Epithelial cell of prostate (primary cell): ENCODE data around the gene RSBN1L.
"Not testable (repeated sequence)": the region's sequence is repeated elsewhere in the genome, so short reads cannot be mapped to it uniquely, and the experiment has no call there.

Source experiments
- DNase-seq: peaks from one replicate; pipeline ENCODE4 v3.0.0-alpha.2; 2011; ENCODE audit warnings: low read depth, low spot score
- H3K27ac ChIP-seq: fragments of 450-650 bp; 2 replicates; pipeline ENCODE4 v1.5.1; 2017; ENCODE audit warnings: mild to moderate bottlenecking

The RSBN1L gene

GRCh38 chr7:77765481-77765880, 69.2 kb downstream of the RSBN1L start:
- peak overlapping the region; percentile 10 for H3K27ac ChIP-seq
- no peak for DNase-seq

DNA sequence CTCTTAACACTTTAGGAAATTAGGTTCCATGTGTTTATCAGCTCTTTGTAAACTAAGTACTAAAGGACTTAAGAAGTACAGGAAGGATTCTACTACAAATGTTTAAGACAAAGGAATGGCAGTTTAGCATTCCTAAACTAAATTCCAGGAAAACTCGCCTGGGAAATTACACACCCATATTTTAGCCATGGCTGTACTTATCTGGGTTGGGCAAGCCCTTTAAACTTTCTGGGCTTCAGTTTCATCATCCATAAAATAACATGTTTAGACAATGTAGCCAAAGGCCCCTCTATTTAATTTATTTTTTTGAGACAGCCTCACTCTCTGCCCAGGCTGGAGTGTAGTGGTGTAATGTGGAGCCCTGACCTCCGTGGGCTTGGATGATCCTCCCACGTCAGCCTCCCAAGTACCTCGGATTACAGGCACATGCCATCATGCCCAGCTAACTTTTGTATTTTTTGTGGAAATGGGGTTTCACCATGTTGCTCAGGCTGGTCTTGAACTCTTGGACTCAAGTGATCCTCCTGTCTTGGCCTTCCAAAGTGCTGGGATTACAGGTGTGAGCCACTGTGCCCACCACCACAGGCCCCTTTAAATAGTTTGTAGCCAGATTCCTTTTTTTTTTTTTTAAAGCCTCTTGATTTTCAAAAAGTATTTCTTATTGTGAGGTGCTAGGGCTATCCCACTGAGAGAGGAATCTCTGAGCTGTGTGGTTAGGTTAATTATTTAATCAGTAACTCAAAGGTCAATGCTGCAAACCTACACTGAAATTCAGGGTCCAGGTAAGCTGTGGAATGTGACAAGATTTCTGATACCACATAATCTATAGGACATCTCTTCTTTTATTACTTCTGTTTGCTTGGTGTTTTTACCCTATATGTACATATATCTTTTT, 69.9 kb downstream of the RSBN1L start:
- peak overlapping the region; percentile 10 for H3K27ac ChIP-seq
- no peak for DNase-seq

- no peak for DNase-seq
- H3K27ac ChIP-seq: no peak overlapping the region
These were observed 70.7 kb downstream of the RSBN1L start for GRCh38 chr7:77766801-77767605.

DNA sequence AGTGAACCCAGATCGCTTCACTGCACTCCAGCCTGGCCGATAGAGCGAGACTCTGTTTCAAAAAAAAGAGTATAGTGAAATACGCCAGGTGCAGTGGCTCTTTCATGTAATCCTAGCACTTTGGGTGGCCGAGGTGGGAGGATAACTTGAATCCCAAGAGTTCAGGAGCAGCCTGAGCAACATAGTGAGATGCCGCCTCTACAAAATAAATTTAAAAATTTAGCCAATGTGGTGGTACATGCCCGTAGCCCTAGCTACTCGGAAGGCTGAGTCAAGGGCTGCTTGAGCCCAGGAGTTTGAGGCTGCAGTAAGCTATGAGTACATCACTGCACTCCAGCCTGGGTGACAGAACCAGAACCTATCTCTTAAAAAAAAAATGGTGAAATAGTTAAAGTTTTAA, 74.1 kb downstream of the RSBN1L start:
- no peak overlapping the region for H3K27ac ChIP-seq

GRCh38 chr7:77771901-77772300, 75.6 kb downstream of the RSBN1L start:
- DNase-seq: no peak
- no peak overlapping the region for H3K27ac ChIP-seq

More for the DNA sequence above, 74.1 kb downstream of the RSBN1L start:
- no peak for DNase-seq

DNA sequence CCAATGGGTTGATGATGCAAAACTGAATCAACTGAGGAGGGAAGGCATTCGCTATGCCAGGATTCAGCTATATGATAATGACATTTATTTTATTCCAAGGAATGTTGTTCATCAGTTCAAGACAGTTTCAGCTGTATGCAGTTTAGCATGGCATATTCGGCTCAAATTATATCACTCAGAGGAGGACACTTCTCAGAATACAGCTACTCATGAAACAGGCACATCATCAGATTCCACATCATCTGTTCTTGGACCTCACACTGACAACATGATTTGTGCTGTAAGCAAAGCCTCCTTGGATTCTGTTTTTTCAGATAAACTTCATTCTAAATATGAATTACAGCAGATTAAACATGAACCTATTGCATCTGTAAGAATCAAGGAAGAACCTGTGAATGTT, 82.3 kb downstream of the RSBN1L start:
- H3K27ac ChIP-seq: no peak overlapping the region
- no peak for DNase-seq

DNA sequence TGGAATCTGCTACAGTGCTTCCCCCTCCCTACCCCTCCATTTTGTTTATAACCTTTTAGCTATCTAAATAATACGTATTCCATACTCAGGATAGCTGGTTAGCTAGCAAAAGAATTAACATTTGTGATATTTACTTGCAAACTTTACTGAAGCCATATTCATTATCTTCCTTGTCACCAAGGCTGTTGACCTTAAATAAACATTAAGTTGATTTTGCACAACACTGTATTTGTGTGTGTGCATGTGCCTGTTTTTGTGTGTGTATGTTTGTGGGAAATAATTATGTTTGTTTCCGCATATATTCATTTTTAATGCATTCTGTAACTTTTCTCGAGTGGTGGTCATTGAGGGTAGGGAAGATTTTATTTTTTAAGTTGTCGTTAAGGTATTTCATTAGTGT, 86.1 kb downstream of the RSBN1L start:
- H3K27ac ChIP-seq: no peak overlapping the region
- no peak for DNase-seq

DNA sequence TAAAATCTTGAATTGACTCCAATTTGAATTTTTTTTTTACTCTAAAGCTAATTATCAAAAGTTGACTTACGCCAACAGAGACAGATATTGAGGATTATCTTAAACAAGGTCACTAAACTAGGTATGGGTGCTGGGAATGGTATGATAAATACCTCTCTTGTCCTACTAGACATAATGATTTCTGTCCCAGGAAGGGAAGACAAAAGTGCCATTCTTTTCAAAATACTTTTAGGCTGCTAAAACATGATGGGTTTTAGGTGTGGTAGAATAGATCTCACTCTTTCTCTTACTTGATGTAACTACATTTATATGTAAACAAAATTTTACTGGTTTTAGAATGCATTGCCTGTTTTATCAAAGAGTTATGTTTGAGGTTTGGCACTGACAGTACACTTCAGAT, 86.9 kb downstream of the RSBN1L start:
- no peak for DNase-seq
- no peak overlapping the region for H3K27ac ChIP-seq

GRCh38 chr7:77783545-77783944, 87.3 kb downstream of the RSBN1L start:
- no peak for DNase-seq

GRCh38 chr7:77784426-77784825, 88.2 kb downstream of the RSBN1L start:
- not testable (repeated sequence) for DNase-seq, H3K27ac ChIP-seq

More at GRCh38 chr7:77783545-77783944, 87.3 kb downstream of the RSBN1L start:
- H3K27ac ChIP-seq: no peak overlapping the region

GRCh38 chr7:77786018-77786417, 89.8 kb downstream of the RSBN1L start:
- no peak for DNase-seq
- no peak overlapping the region for H3K27ac ChIP-seq

DNA sequence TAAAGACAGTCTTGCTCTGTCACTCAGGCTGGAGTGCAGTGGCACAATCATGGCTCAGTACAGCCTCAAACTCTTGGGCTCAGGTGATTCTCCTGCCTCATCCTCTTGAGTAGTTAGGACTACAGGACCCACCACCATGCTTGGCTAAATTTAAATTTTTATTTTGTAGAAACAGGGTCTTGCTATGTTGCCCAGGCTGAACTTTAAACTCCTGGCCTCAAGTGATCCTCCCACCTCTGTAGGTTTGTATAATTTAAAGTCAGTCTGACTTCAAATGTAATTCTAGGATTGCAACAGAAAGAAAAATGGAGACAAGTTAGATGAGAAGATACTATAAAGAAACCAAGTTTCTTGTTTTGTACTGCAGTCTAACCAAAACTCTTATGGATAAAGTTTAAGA, 90.5 kb downstream of the RSBN1L start:
- no peak for DNase-seq
- no peak overlapping the region for H3K27ac ChIP-seq

- no peak for DNase-seq
- no peak overlapping the region for H3K27ac ChIP-seq
These were observed 92.2 kb downstream of the RSBN1L start for GRCh38 chr7:77788327-77788902.

GRCh38 chr7:77791336-77791735, 95.1 kb downstream of the RSBN1L start:
- DNase-seq: no peak
- peak overlapping the region; percentile 19 for H3K27ac ChIP-seq

GRCh38 chr7:77791956-77792355, 95.7 kb downstream of the RSBN1L start:
- DNase-seq: no peak
- H3K27ac ChIP-seq: peak overlapping the region; percentile 19

DNA sequence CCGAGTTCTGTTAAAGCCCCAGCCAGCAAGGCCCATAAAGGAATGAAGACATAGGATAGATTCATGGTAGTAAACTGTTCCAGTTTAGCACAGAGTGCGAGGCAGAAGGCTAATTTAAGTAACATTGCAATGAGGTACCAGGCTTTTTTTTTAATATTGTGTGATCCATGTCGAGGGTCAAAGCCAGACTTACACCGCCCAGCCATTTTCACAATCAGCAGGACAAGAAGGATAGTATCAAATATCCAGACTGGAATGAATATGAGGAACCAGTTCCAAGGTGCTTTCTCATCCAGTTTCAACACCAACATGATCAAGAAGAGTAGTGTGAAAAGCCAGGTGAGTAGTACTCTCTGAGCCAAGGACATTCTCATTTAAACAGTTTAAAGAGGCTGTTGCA, 97.7 kb downstream of the RSBN1L start:
- no peak for DNase-seq
- H3K27ac ChIP-seq: no peak overlapping the region

GRCh38 chr7:77796109-77796508, 99.8 kb downstream of the RSBN1L start:
- no peak for DNase-seq

DNA sequence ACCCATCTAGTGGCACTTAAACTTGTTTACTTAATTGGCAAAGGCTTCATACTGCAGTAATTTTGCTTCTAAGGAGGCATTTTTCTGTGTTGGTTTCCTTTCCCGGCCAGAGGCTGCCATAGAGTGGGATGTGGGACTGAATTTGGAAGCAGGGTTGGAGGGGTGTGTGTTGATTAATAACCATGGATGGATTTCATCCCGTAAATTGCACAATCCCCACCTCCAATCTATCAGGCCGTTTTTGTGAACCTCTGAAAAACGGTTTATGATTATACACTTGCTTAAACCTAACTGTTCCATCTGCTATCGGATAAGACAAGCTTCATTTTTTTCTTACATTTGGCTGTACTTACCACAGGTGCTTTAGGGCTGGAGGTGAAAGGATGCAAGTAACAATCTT, 100.7 kb downstream of the RSBN1L start:
- no peak overlapping the region for H3K27ac ChIP-seq
- no peak for DNase-seq

More at GRCh38 chr7:77796109-77796508, 99.8 kb downstream of the RSBN1L start:
- no peak overlapping the region for H3K27ac ChIP-seq

GRCh38 chr7:77797734-77798393, 101.6 kb downstream of the RSBN1L start:
- no peak for DNase-seq
- H3K27ac ChIP-seq: peak overlapping the region; percentile 77

GRCh38 chr7:77798394-77799077, 102.3 kb downstream of the RSBN1L start, which contains the start of the genes PHTF2 and TMEM60:
Gene PHTF2, plus strand, starts transcription at chr7:77798773.
Gene TMEM60, minus strand, starts transcription at chr7:77798434. Its CDS starts 4,061 bp downstream, at chr7:77794373.
- DNase-seq: peak; percentile 99
- peak within 1 kb of the TSS; percentile 77 for H3K27ac ChIP-seq
